HPDE6-E6E7 (cell line): ENCODE results near the gene OR52L1.
"Not testable (repeated sequence)": the region's sequence is repeated elsewhere in the genome, so short reads cannot be mapped to it uniquely, and the experiment has no call there.

Experiments
- DNase-seq: peaks from one replicate; pipeline ENCODE4 v3.0.0; 2011; ENCODE audit warnings: missing footprints; ENCODE audit errors: extremely low spot score

OR52L1 gene

DNA sequence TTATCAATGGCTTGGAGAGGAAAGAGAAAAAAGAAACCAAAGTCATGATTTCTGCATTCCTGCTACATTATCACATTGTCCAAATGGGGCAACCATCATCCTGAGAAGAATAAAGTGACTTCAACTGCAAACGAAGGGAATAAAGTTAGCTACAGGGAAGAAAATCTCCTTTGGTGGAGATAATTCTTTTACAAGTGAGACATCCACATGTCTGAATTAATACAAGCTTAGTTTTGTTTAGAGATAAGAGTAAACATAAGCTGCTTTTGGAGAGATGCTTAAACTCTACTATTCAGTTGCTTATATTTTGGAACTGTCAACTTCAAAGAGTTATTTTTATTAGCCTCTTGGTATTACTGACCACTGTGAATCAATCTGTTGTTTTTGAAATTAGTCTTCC lies at the start of gene OR52L1:
Gene OR52L1, minus strand, starts transcription at position 101 of the 400 bp plus-strand sequence. Its CDS starts 55 bp downstream, at position 46.
- no peak for DNase-seq

GRCh38 chr11:6030708-6031405 lies 44.1 kb upstream of the OR52L1 start, which contains the start of gene OR56A1:
OR56A1 (minus strand) TSS chr11:6030758; CDS start chr11:6027692, 3,066 bp downstream.
- no peak for DNase-seq

DNA sequence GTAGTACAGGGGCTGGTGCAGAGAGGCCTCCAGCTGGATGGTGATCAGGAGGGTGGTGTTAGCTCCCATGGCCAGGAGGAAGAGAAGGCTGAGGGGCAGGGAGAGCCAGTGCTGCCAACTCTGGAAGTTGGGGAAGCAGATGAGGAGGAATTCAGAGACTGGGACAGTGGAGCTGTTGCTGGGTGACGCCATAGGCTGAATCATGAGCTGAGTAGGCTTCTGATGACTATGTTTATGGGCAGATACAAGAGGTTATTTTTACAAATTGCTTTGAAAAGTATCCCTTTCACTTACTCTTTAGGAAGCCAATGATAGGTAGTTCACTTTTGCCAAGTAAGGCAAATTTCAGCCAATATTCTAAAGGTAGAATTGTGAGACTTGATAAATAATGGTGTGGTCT lies 40.7 kb upstream of the OR52L1 start:
- DNase-seq, result no peak

DNA sequence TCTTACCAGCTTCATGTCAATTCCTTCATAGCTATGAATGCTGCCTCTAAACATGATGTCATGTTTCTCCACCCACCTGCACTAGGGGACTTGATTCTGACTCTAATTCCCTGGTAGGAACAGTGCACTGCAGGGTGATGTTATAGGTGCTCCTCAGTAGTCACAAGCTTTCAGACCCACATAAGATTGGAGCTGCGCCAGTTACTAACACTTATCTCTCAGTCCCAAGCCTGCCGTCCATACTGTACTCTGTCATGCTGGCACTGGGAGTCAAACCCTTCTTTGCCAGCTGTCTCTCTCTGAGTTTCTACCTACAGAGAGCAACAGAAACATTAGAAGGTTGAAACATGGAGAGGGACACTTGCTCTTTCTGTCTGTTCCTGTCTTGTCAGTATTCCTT lies 38.3 kb upstream of the OR52L1 start:
- DNase-seq, result no peak

GRCh38 chr11:6022956-6023355 lies 36.2 kb upstream of the OR52L1 start:
- peak; percentile 2 for DNase-seq

DNA sequence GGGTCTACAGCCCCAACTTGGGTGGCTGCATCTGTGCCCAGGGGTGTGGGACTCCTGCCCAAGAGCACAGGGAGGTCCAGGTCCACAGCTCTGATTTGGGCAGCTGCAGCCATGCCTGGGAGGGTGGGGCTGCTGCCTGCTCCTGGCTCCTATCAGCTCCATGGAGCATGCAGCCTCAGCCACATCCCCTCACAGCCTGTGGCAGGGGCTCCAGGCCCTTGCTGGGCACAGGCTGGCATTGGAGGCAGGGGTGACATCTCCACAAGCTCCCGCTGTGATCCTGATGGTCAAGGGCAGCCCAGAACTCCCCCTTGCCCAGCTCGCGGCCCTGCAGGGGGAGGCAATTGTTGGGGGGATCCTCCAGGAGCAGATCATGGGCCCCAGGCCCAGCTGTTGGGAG lies 26.3 kb upstream of the OR52L1 start:
- no peak for DNase-seq

GRCh38 chr11:6012035-6012668 lies 25.4 kb upstream of the OR52L1 start:
- no peak for DNase-seq

DNA sequence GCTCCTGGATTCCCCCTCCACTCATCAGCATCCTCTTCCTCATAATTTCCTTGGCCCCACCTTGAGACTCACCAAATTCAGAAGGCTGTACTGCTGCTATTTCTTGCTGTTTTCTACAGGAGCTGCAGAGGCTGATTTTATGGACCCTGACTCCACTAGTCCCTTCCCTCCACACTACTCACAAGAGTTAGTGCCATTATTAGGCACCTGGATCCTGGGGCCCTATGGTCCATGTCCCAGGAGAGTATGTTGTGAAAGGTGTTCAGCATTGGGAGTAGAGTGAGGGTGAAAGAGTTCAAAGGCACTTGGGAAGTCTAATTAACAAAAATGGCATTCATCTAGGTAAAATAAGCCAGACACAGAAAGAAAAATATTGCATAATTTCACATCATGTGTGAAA lies 20.1 kb upstream of the OR52L1 start, which contains the start of gene OR56A4:
Gene OR56A4, minus strand, starts transcription at position 101 of the 400 bp plus-strand sequence. CDS start 3,954 bp downstream, outside the sequence.
- no peak for DNase-seq

DNA sequence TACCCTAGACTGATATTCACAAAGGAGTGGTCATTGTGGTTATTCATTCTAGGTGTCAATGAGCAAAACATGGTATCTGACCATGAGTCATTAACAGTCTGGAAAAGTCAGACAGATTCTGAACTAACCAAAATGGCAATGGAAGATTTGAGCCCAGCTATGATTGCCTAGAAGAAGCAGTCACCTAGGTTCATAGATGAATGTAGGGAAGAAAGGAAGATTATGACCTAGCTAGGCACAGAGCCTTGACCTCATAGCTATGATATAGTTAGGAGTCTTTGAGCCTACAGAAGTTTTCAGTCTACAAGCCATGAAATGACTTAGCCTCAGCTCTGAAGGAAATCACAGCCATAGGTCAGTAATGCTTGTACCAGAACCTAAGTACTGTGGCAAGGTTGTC lies 19.6 kb upstream of the OR52L1 start:
- no peak for DNase-seq

- no peak for DNase-seq
These were observed 15.5 kb upstream of the OR52L1 start for GRCh38 chr11:6002202-6002699.

DNA sequence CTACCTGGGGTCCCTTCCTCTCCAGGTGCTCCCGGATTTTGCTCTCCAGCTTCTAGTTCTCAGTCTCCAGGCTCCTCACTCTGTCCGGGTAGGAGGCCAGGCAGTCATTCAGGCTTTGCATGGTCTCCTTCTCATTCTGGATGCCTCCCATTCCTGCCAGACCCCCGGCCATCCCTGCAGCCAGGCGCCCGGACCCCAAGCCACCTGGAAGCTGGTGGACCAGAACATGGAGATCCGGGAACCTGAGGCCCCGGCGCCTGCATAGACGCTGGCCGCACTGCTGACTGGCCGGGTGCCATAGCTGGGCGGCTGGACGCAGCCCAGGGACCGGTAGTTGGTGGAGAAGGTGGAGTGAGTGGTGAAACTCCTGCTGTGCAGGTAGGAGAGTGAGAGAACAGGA lies 8.0 kb upstream of the OR52L1 start:
- no peak for DNase-seq

DNA sequence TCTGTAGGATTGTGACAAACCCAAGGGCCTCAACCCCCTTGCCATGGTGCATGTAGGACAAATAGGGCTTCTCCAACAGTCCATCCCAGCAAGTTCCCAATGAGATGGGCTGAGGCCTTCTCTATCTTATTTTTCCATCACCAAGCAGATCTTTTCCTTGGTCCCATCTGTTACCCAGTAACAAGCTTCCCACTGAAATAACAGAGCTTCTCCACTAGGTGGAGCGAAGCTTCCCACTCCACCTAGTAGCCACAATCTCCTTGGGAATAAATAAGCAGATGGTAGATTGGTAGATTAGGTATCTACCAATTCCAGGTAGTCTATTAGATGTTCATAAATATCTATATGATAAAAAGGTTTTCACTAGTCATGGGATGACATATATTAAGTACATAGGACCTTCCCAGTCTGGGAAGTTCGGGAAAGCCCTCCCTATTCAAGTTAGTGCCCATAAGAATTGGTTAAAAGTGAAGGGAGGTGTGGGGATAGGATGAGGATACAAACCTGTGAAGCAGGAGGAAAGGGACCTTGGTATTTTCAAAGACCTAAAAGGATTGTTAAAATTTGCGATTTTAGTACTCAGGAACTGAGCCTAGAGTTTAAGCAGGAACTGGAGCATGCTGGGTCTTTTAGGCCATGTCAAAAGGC lies 5.9 kb upstream of the OR52L1 start:
- peak; percentile 13 for DNase-seq

- no peak for DNase-seq
These were observed 5.4 kb upstream of the OR52L1 start for GRCh38 chr11:5992150-5992549.

DNA sequence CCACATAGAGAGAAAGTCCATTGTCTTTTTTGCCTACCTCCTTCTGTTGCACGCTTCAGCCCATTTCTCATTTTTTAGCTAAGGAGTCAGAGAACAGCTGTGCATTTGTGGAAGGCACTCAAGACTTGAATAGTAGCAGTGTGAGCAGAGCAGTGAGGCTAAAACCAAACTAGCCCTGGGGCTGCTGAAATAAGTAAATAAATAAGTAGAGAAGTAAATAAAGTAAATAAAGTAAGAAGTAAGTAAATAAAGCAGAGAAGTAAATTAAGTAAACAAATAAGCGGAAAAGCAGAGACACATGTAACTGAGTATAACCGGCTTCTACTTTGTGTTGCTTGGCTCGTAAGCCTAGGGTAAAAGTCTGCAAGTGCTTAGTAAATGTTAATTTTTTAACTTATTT lies 2.4 kb upstream of the OR52L1 start:
- DNase-seq, result no peak

- DNase-seq, result no peak
These were observed 3.3 kb downstream of the OR52L1 start for GRCh38 chr11:5983443-5983842.

GRCh38 chr11:5973530-5973929 lies 13.3 kb downstream of the OR52L1 start:
- DNase-seq, result no peak

DNA sequence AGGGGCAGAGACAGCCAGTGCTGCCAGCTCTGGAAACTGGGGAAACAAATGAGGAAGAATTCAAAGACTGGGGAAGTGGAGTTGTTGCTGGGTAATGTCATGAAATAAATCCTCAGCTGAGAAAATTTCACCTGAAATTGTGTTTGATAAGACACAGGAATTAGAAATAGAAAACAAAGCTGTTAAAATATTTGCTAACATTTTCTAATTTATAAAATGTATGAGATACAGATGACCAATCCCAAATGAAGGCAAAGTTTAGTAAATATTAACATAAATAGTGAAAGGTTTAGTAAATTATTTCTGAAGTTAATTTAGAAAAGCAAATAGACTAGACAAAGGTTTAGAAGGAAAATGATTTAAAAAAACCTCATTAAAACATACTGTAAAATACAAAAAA lies 18.4 kb downstream of the OR52L1 start, which contains the start of gene OR56A5:
Gene OR56A5, minus strand, starts transcription at position 101 of the 400 bp plus-strand sequence. Its CDS starts 0 bp downstream, at position 101.
- no peak for DNase-seq

DNA sequence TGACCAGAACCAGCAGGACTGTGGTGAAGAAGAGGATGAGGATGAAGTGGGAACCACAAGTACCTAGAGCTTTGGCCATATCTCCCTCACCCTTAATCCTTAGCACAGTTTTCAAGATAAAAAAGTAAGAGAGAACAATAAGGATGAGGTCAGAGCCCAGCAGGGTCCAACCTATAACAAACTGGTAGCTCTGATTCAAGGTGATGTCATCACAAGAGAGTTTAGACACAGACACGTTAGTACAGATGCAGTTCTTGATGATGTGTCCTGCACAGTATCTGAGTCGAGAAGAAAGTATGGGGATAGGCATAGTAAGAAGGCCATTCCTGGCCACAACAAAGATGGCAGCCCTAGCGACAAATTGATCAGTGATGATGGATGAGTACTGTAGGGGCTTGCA lies 19.1 kb downstream of the OR52L1 start:
- DNase-seq, result no peak

- no peak for DNase-seq
These were observed 19.8 kb downstream of the OR52L1 start for GRCh38 chr11:5966958-5967357.

DNA sequence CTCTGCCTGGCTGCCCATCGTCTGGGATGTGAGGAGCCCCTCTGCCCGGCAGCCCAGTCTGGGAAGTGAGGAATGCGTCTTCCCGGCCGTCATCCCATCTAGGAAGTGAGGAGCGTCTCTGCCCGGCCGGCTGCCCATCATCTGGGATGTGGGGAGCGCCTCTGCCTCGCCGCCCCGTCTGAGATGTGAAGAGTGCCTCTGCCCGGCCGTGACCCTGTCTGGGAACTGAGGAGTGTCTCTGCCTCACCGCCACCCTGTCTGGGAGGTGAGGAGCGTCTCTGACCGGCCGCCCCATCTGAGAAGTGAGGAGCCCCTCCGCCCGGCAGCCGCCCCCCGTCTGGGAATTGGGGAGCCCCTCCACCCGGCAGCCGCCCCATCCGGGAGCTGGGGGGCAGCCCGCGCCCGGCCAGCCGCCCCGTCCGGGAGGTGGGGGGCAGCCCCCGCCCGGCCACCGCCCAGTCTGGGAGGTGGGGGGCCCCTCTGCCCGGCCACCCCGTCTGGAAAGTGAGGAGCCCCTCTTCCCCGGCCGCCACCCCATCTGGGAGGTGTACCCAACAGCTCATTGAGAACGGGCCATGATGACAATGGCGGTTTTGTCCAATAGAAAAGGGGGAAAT lies 26.0 kb downstream of the OR52L1 start:
- not testable (repeated sequence) for DNase-seq

DNA sequence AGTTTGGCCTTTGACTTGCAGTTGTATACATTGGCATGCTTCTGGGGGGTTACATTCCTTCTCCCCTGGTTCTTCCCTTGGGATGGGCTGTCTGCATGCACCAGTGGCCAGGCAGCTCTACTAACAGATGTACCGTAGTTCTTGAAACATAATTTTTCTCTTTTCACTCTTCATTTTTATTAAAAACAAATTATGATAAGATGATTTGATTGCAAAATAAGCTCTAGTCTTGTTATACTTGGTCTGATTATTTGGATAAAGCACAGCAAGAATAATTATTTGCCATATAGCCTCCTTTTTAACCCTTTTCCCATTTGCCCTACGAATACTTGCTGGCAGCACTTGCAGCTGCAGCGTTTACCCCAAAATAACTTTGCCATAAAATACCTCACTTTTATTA lies 31.2 kb downstream of the OR52L1 start:
- no peak for DNase-seq

- DNase-seq, result no peak
These were observed 44.8 kb downstream of the OR52L1 start, which contains the start of gene OR56A3 for GRCh38 chr11:5941951-5942350. OR56A3 (plus strand) TSS chr11:5942251; CDS start chr11:5947347, 5,096 bp downstream.
